K562 (cell line): Measurements from ENCODE around the gene ZFR2. TPM values are rescaled to one million over a fixed set of nuclear protein-coding genes. Genes with fewer than 3 reads are reported as not detected.

Experiments used
- ATAC-seq: fragments of 200-7000 bp; cut with Tn5 transposase; 3 replicates; pipeline ENCODE4 v1.9.1; 2020; ENCODE audit warnings: moderate library complexity
- BruUV-seq: library from RNA; stranded (reverse); fragments of 400-500 nt; replicated peaks from 2 replicates; lab custom pipeline; 2021; lab: Mats Ljungman, UMichigan
- CTCF ChIA-PET: fragments of 300-600 bp; formaldehyde crosslinking; extraction: SDS; loops from one replicate; lab custom pipeline; 2021; ENCODE audit warnings: low intra/inter-chr PET ratio; lab: Yijun Ruan, JAX
- POLR2A ChIA-PET: fragments of 300-600, 350-650 bp; sonication (Branson Sonifier 250); formaldehyde crosslinking; extraction: SDS; loops from one replicate; lab custom pipeline; 2021; ENCODE audit warnings: antibody characterized with exemption, inconsistent platforms; lab: Yijun Ruan, JAX
- DNase-seq, 4 experiments: peaks; one replicate each; pipeline versions ENCODE4 v3.0.0 to v3.0.0-alpha.2; 2011 to 2018; ENCODE audit warnings: low spot score in 3 of 4, mixed read lengths in 3 of 4; ENCODE audit errors: extremely low read depth in 1 of 4
- FAIRE-seq: peaks from 2 replicates; lab custom pipeline; 2011; peaks lifted over from hg19 to GRCh38; lab: Jason Lieb, UNC
- H2AFZ ChIP-seq: 2 replicates; pipeline ENCODE4 v1.6.0; 2011; ENCODE audit warnings: low read depth, low read length, control low read depth, inconsistent platforms
- H3K27ac ChIP-seq: fragments of 200-600 bp; 3 replicates; pipeline ENCODE4 v1.8.0; 2011; ENCODE audit warnings: low read depth, mild to moderate bottlenecking, control low read depth, inconsistent platforms, low read length, moderate library complexity, mixed read lengths; ENCODE audit errors: extremely low read depth
- H3K27me3 ChIP-seq, 2 experiments: fragments of 300-600 bp in 1 of 2; 2 replicates in 1 of 2; 3 replicates in 1 of 2; pipeline versions ENCODE4 v1.6.0 to v1.8.0; 2011; ENCODE audit warnings: inconsistent platforms in 2 of 2, low read length in 2 of 2, mild to moderate bottlenecking in 1 of 2, mixed read lengths in 1 of 2, moderate library complexity in 1 of 2; ENCODE audit not compliant: control insufficient read depth in 2 of 2, insufficient read depth in 2 of 2
- H3K36me3 ChIP-seq: fragments of 300-600 bp; 3 replicates; pipeline ENCODE4 v1.8.0; 2011; ENCODE audit warnings: mild to moderate bottlenecking, low read length, inconsistent platforms; ENCODE audit not compliant: control insufficient read depth, insufficient read depth
- H3K4me1 ChIP-seq, 2 experiments: fragments of 200-600 bp in 1 of 2; replicated peaks in 1 of 2; 2 replicates in 1 of 2; 3 replicates in 1 of 2; pipeline versions ENCODE4 v1.5.1 to v1.8.0; 2011; ENCODE audit warnings: inconsistent platforms in 2 of 2, low read length in 2 of 2, mild to moderate bottlenecking in 1 of 2, mixed read lengths in 1 of 2, moderate library complexity in 1 of 2; ENCODE audit not compliant: control insufficient read depth in 2 of 2, insufficient read depth in 2 of 2
- H3K4me2 ChIP-seq: 2 replicates; pipeline ENCODE4 v1.6.1; 2011; ENCODE audit warnings: low read length, control low read depth, inconsistent platforms, mixed read lengths; ENCODE audit not compliant: insufficient read depth
- H3K4me3 ChIP-seq: fragments of 200-600 bp; sonication (generic), shearing (Covaris generic); 2 replicates; pipeline ENCODE4 v1.5.1; 2016; ENCODE audit warnings: control low read depth, inconsistent platforms
- H3K79me2 ChIP-seq: fragments of 200-600 bp; 3 replicates; pipeline ENCODE4 v1.8.0; 2011; ENCODE audit warnings: low read length, inconsistent platforms; ENCODE audit not compliant: control insufficient read depth, insufficient read depth
- H3K9ac ChIP-seq, 2 experiments: 2 replicates each; pipeline versions ENCODE4 v1.6.0 to v1.6.1; 2011; ENCODE audit warnings: low read depth in 2 of 2, low read length in 2 of 2, control low read depth in 1 of 2, inconsistent platforms in 1 of 2, mild to moderate bottlenecking in 1 of 2, mixed read lengths in 1 of 2; ENCODE audit not compliant: insufficient read depth in 1 of 2
- H3K9me1 ChIP-seq: one replicate; pipeline ENCODE4 v1.6.0; 2011; ENCODE audit warnings: inconsistent platforms, mild to moderate bottlenecking, low read length, moderate library complexity; ENCODE audit not compliant: control insufficient read depth, insufficient read depth
- H3K9me3 ChIP-seq: replicated peaks from 2 replicates; pipeline ENCODE4 v1.5.1; 2011; ENCODE audit warnings: low read depth, low read length, inconsistent platforms; ENCODE audit not compliant: control insufficient read depth, insufficient read depth
- H4K20me1 ChIP-seq: replicated peaks from 2 replicates; pipeline ENCODE4 v1.6.1; 2011; ENCODE audit warnings: low read length, inconsistent platforms, mixed read lengths; ENCODE audit not compliant: control insufficient read depth, insufficient read depth
- MAFK ChIP-seq: IDR thresholded peaks from 2 replicates; pipeline ENCODE4 v1.6.1; 2011; ENCODE audit warnings: low read length, improper control_type of control experiment
- NFIC ChIP-seq: fragments of 450-650 bp; IDR thresholded peaks from 2 replicates; pipeline ENCODE4 v1.6.1; 2017; ENCODE audit warnings: mild to moderate bottlenecking, inconsistent platforms
- NFRKB ChIP-seq: fragments of 450-650 bp; IDR thresholded peaks from 2 replicates; pipeline ENCODE4 v1.6.1; 2016; ENCODE audit warnings: low read depth
- TEAD2 ChIP-seq: fragments of 450-650 bp; IDR thresholded peaks from 2 replicates; pipeline ENCODE4 v1.6.1; 2016; ENCODE audit warnings: missing genetic modification characterization, control low read depth, missing compliant biosample characterization
- WGBS: fragments of 100-300 bp; shearing (Covaris generic); methylation state at CpG from one replicate; pipeline ENCODE4 v1.1.6; 2016; ENCODE audit warnings: low coverage, mixed read lengths; ENCODE audit not compliant: insufficient coverage; ENCODE audit errors: missing lambda C conversion rate; 5-methylcytosine and 5-hydroxymethylcytosine counted together
- in situ Hi-C: fragments of 300-500 bp; cut with MboI; formaldehyde crosslinking; loops from 4 replicates; pipeline ENCODE4 v1.15.0; 2018; ENCODE audit warnings: inconsistent platforms, mixed read lengths
- intact Hi-C: fragments of 100-400 bp; cut with micrococcal nuclease; formaldehyde crosslinking; loops from 2 replicates; pipeline ENCODE4 v1.14.2; 2022
- polyA plus RNA-seq, 8 experiments: library from polyadenylated mRNA; depleted of rRNA in 4 of 8; stranded (reverse) in 5 of 8; unstranded in 3 of 8; fragments of >200 nt; fragmentation: Nextera tagmentation in 2 of 8; fragmentation: Illumina TruSeq in 1 of 8; extraction: Ambion mirVana in 2 of 8; extraction: Trizol in 1 of 8; gene quantifications; 2 replicates each; pipeline versions ENCODE4 v1.2.1 to v1.2.3, GENCODE V29; 2011 to 2014; ENCODE audit warnings: inconsistent platforms in 1 of 8, missing spikeins in 1 of 8
- total RNA-seq, 7 experiments: library from RNA; depleted of rRNA in 6 of 7; stranded (reverse); fragments of >200 nt in 6 of 7; fragmentation: Illumina TruSeq in 2 of 7; extraction: Trizol in 2 of 7; gene quantifications; 2 replicates each; pipeline versions ENCODE4 v1.2.1 to v1.2.3, GENCODE V29; 2011 to 2021; ENCODE audit warnings: low replicate concordance in 1 of 7
- TF ChIP-seq, protein P1 (sequence below): fragments of 250-450 bp; sonication (Bioruptor Pico); IDR thresholded peaks from 2 replicates; pipeline ENCODE4 v1.4.0; 2020; ENCODE audit warnings: mild to moderate bottlenecking, moderate library complexity, borderline replicate concordance
- TF ChIP-seq, protein P2 (sequence below): sonication (generic); formaldehyde crosslinking; IDR thresholded peaks from 2 replicates; pipeline ENCODE4 v1.8.1; 2023; ENCODE audit warnings: mild to moderate bottlenecking, missing genetic modification reagents

Gene ZFR2
- total and polyA plus RNA-seq, 9 of the 15 experiments (the other 6 are each of a cell fraction or from before 2014, with no cell fraction given), result 0.03 to 0.59 (median 0.07) TPM; not detected in 6

DNA sequence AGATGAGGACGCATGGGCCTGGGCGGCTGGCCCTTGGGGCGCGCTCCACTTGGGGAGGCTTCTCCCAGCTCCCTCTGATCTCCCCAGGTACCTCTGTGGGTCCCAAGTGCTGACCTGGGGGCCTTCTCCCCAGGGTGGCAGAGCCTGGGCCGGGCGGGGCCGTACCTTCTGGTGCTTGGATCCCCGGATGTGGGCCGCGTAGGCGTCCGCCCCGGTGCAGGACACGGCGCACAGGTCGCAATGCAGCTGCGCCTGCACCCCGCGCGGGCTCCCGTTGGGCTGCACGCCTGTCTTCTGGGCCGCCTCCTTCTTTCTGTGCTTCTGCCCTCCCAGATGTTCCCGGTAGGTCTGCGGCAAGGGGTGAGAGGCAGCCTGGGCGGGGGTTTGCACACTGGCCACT, 41.5 kb downstream of the ZFR2 start:
- WGBS, result 83% methylated on average over 9 of the region's 26 CpGs
- CTCF ChIA-PET, result no interaction called here

More for the DNA sequence above, 41.5 kb downstream of the ZFR2 start:
- H3K27ac ChIP-seq, result no peak overlapping the region
- no peaks in the 10 kb centered on the region for H3K9me3 ChIP-seq
- H3K9ac ChIP-seq, result no peak overlapping the region
- ATAC-seq, result no peak
- H3K27me3 ChIP-seq, result peaks cover 11 to 15% of the 10 kb centered on the region in 2 experiments; a peak in 3 of 5 replicates
- peaks cover 6 to 45% of the 10 kb centered on the region in 2 experiments; a peak in 4 of 5 replicates for H3K4me1 ChIP-seq
- H3K79me2 ChIP-seq, result no peaks in the 10 kb centered on the region
- POLR2A ChIA-PET, result interaction anchor here (0.9 kb wide), 1 partner anchor 9 kb away, joined by 3 read pairs; no protein-coding TSS in a partner anchor
- BruUV-seq, result no TSS peak
- FAIRE-seq, result no peak
- H3K9me1 ChIP-seq, result no peaks in the 10 kb centered on the region
- no peak overlapping the region for H3K4me3 ChIP-seq
- no peaks in the 10 kb centered on the region for H3K36me3 ChIP-seq
- TF ChIP-seq, protein P1, sequence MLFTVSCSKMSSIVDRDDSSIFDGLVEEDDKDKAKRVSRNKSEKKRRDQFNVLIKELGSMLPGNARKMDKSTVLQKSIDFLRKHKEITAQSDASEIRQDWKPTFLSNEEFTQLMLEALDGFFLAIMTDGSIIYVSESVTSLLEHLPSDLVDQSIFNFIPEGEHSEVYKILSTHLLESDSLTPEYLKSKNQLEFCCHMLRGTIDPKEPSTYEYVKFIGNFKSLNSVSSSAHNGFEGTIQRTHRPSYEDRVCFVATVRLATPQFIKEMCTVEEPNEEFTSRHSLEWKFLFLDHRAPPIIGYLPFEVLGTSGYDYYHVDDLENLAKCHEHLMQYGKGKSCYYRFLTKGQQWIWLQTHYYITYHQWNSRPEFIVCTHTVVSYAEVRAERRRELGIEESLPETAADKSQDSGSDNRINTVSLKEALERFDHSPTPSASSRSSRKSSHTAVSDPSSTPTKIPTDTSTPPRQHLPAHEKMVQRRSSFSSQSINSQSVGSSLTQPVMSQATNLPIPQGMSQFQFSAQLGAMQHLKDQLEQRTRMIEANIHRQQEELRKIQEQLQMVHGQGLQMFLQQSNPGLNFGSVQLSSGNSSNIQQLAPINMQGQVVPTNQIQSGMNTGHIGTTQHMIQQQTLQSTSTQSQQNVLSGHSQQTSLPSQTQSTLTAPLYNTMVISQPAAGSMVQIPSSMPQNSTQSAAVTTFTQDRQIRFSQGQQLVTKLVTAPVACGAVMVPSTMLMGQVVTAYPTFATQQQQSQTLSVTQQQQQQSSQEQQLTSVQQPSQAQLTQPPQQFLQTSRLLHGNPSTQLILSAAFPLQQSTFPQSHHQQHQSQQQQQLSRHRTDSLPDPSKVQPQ (CRISPR knock-in tag), result no peak
- TF ChIP-seq TEAD2 (tag), result no peak
- no peak for TF ChIP-seq NFRKB
- no peak for TF ChIP-seq MAFK
- no peak for TF ChIP-seq NFIC
- TF ChIP-seq, protein P2, sequence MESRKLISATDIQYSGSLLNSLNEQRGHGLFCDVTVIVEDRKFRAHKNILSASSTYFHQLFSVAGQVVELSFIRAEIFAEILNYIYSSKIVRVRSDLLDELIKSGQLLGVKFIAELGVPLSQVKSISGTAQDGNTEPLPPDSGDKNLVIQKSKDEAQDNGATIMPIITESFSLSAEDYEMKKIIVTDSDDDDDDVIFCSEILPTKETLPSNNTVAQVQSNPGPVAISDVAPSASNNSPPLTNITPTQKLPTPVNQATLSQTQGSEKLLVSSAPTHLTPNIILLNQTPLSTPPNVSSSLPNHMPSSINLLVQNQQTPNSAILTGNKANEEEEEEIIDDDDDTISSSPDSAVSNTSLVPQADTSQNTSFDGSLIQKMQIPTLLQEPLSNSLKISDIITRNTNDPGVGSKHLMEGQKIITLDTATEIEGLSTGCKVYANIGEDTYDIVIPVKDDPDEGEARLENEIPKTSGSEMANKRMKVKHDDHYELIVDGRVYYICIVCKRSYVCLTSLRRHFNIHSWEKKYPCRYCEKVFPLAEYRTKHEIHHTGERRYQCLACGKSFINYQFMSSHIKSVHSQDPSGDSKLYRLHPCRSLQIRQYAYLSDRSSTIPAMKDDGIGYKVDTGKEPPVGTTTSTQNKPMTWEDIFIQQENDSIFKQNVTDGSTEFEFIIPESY (CRISPR knock-in tag), result peak; percentile 49; the same call in 1 of the 2 replicates
- DNase-seq, result no peak
- H2AFZ ChIP-seq, result no peak overlapping the region
- no peaks in the 10 kb centered on the region for H4K20me1 ChIP-seq
- intact Hi-C loops, result no loop called here
- in situ Hi-C loops, result no loop called here
- no peak overlapping the region for H3K4me2 ChIP-seq
